Measurements from ENCODE around the gene DMRTC2.

The DMRTC2 gene

GRCh38 chr19:41843371-41843770 lies 1.5 kb upstream of the DMRTC2 start:
- H3K4me3 ChIP-seq (ENCODE audit: low read depth, low read length) = no peak overlapping the region
- no peaks in the 10 kb centered on the region for H3K9me3 ChIP-seq (ENCODE audit: control insufficient read depth, insufficient read depth, low read depth, low read length)
- CTCF ChIA-PET = interaction anchor here (0.6 to 1.2 kb wide), 6 partner anchors 10 to 134 kb away, joined by 3 to 5 read pairs (median 3); no protein-coding TSS in a partner anchor
- TF ChIP-seq KLF1 (tag by site-specific recombination; IDR thresholded peaks at IDR 0.05) = peak; percentile 88
- peak; percentile 46; the same call in 1 of the 2 replicates for TF ChIP-seq ZFHX2 (tag by site-specific recombination; conservative IDR thresholded peaks at IDR 0.05)
- no peak for TF ChIP-seq ZNF660 (tag by site-specific recombination; IDR thresholded peaks at IDR 0.05)
- TF ChIP-seq EGR2 (tag by site-specific recombination; IDR thresholded peaks at IDR 0.05; ENCODE audit: low read depth) = peak; percentile 49; the same call in 1 of the 2 replicates
- no peaks in the 10 kb centered on the region for H3K4me1 ChIP-seq (ENCODE audit: control insufficient read depth, insufficient read depth, low read length)
- POLR2A ChIA-PET = interaction anchor here (0.6 to 3.1 kb wide), 4 partner anchors 17 to 433 kb away, joined by 4 to 15 read pairs (median 7); partner anchors contain the start of gene RPS19
- H3K36me3 ChIP-seq (ENCODE audit: control insufficient read depth in 2 of 2, insufficient read depth in 1 of 2, low read length in 2 of 2) = no peaks in the 10 kb centered on the region
- H3K27ac ChIP-seq (ENCODE audit: extremely low read depth, low read depth, low read length) = no peak overlapping the region

- TF ChIP-seq ZNF366 (tag by site-specific recombination; conservative IDR thresholded peaks at IDR 0.05) = no peak
- TF ChIP-seq SP3 (tag by site-specific recombination; IDR thresholded peaks at IDR 0.05) = peak; percentile 17; the same call in 1 of the 2 replicates
- peak; percentile 57 for TF ChIP-seq SP2 (tag by site-specific recombination; IDR thresholded peaks at IDR 0.05)
- no peak within 1 kb of the TSS for H3K4me3 ChIP-seq (ENCODE audit: low read depth, low read length)
- H3K9me3 ChIP-seq (ENCODE audit: control insufficient read depth, insufficient read depth, low read depth, low read length) = no peaks in the 10 kb centered on the region
- ChIA-PET POLR2A (interaction anchor here (3.1 kb wide), 1 partner anchor 15 kb away, joined by 15 read pairs; the partner anchor contains the start of gene RPS19), CTCF (interaction anchor here (1.6 kb wide), 1 partner anchor 10 kb away, joined by 6 read pairs; no protein-coding TSS in a partner anchor)
- no peaks in the 10 kb centered on the region for H3K36me3 ChIP-seq (ENCODE audit: control insufficient read depth in 2 of 2, insufficient read depth in 1 of 2, low read length in 2 of 2)
- H3K27ac ChIP-seq (ENCODE audit: extremely low read depth, low read depth, low read length) = no peak within 1 kb of the TSS
- no peaks in the 10 kb centered on the region for H3K4me1 ChIP-seq (ENCODE audit: control insufficient read depth, insufficient read depth, low read length)
Measured at GRCh38 chr19:41844601-41845000, 241 bp upstream of the DMRTC2 start, which contains the start of gene LYPD4. Gene LYPD4, minus strand, starts transcription at chr19:41844683. Its CDS starts 5,398 bp downstream, at chr19:41839285.

- Histone ChIP-seq H3K4me3 (ENCODE audit: low read depth, low read length) (no peak overlapping the region), H3K4me1 (ENCODE audit: control insufficient read depth, insufficient read depth, low read length) (no peaks in the 10 kb centered on the region), H3K27ac (ENCODE audit: extremely low read depth, low read depth, low read length) (no peak overlapping the region), H3K9me3 (ENCODE audit: control insufficient read depth, insufficient read depth, low read depth, low read length) (no peaks in the 10 kb centered on the region), H3K36me3 (ENCODE audit: control insufficient read depth in 2 of 2, insufficient read depth in 1 of 2, low read length in 2 of 2) (no peaks in the 10 kb centered on the region)
- TF ChIP-seq YY2 (tag by site-specific recombination; IDR thresholded peaks at IDR 0.05) (no peak), SCRT2 (tag by site-specific recombination; IDR thresholded peaks at IDR 0.05) (no peak), MZF1 (tag by site-specific recombination; IDR thresholded peaks at IDR 0.05; ENCODE audit: borderline replicate concordance) (no peak), ZNF394 (tag by site-specific recombination; IDR thresholded peaks at IDR 0.05; ENCODE audit: borderline replicate concordance) (no peak), ZNF785 (tag by site-specific recombination; IDR thresholded peaks at IDR 0.05) (no peak), KLF1 (tag by site-specific recombination; IDR thresholded peaks at IDR 0.05) (no peak), SP7 (tag by site-specific recombination; IDR thresholded peaks at IDR 0.05) (no peak), ZFHX2 (tag by site-specific recombination; conservative IDR thresholded peaks at IDR 0.05) (no peak), ZNF513 (tag by site-specific recombination; IDR thresholded peaks at IDR 0.05) (no peak), ZNF530 (tag by site-specific recombination; IDR thresholded peaks at IDR 0.05; ENCODE audit: low read depth) (no peak), ZNF624 (tag by site-specific recombination; IDR thresholded peaks at IDR 0.05) (no peak), ZNF2 (tag by site-specific recombination; IDR thresholded peaks at IDR 0.05) (no peak), OVOL3 (tag by site-specific recombination; IDR thresholded peaks at IDR 0.05) (no peak), ZNF610 (tag by site-specific recombination; IDR thresholded peaks at IDR 0.05; ENCODE audit: borderline replicate concordance) (no peak), KLF7 (tag by site-specific recombination; IDR thresholded peaks at IDR 0.05; ENCODE audit: borderline replicate concordance) (no peak)
- ChIA-PET CTCF (interaction anchor here (1.6 kb wide), 1 partner anchor 10 kb away, joined by 6 read pairs; no protein-coding TSS in a partner anchor), POLR2A (interaction anchor here (3.1 kb wide), 1 partner anchor 15 kb away, joined by 15 read pairs; the partner anchor contains the start of gene RPS19)
Measured at GRCh38 chr19:41845051-41845590, 279 bp downstream of the DMRTC2 start.
